Right ventricle myocardium inferior (tissue), 1 donor: ENCODE measurements around the gene PRSS2. TPM values are rescaled to one million over a fixed set of nuclear protein-coding genes. Genes with fewer than 3 reads are reported as not detected.

Experiments
- ATAC-seq: fragments of 200-7000 bp; cut with Tn5 transposase; one replicate; pipeline ENCODE4 v1.9.1; 2020; ENCODE audit warnings: mild to moderate bottlenecking, moderate library complexity
- DNase-seq: peaks from one replicate; pipeline ENCODE4 v3.0.0; 2021; ENCODE audit errors: missing footprints
- intact Hi-C: fragments of 100-400 bp; cut with DNase I; formaldehyde crosslinking; loops from one replicate; pipeline ENCODE4 v1.11.0; 2022
- total RNA-seq: library from RNA; stranded (reverse); fragmentation: NEBNext Ultra II Directional; extraction: Animal tissue kit (Norgen Biotek cat#: 25700); gene quantifications from one replicate; pipeline ENCODE4 v1.2.1, GENCODE V29; 2021
- donor health status: DM: no; HTN: yes; CAD: no; lungs with severe emphysema.

The PRSS2 gene
- total RNA-seq, 1 donor from 2014 or later, result not detected

- intact Hi-C loops, result loop anchor here (5.0 kb wide), 1 partner anchor 180 kb away; no protein-coding TSS in a partner anchor
- ATAC-seq, result no peak
- DNase-seq, result no peak
These were observed 41.9 kb downstream of the PRSS2 start for GRCh38 chr7:142812437-142813215.

DNA sequence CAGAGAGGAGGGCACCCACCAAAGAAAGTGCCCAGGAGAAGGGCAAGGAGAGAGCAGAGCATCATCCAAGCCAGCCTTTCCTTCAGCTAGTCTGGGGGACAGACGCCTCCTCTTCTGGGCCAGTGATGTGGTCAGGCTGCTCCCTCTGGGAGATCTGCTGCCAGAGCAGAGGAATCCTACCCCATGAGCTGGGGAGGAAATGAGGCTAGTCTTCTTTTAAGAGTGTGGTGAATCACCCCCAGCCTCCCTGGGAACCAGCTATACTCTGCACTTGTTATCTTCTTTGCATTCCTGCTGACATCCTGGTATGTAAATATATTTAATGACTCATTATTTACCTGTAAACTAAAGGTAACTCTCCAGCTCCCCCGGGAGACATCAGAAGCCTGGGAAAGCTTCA is 42.5 kb downstream of the PRSS2 start:
- DNase-seq (no peak), ATAC-seq (no peak)
- intact Hi-C loops, result loop anchor here (5.0 kb wide), 1 partner anchor 181 kb away; no protein-coding TSS in a partner anchor

- intact Hi-C loops, result loop anchor here (5.0 kb wide), 1 partner anchor 181 kb away; no protein-coding TSS in a partner anchor
- no peak for ATAC-seq
- no peak for DNase-seq
These were observed 42.9 kb downstream of the PRSS2 start for GRCh38 chr7:142813699-142814098.

DNA sequence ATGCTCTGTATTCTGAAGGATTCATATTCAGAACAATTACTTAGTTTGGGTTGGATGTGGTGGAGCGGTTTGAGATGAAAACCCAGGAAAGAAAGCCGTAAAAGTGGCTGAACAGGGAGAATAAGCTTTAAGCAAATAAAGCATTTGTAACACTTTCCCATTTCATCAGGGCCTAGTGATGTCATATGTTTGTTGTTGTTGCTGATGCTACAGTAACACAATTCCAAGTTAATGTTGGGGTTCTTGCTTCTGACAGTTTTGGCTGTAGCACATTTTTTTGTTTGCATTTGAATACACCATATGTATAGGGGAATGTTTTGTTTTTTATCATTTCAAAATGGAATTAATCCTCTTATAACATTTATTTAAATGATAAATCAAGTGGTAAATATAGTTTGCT is 43.7 kb downstream of the PRSS2 start:
- no peak for ATAC-seq
- no peak for DNase-seq
- intact Hi-C loops, result loop anchor here (5.0 kb wide), 1 partner anchor 182 kb away; no protein-coding TSS in a partner anchor

- ATAC-seq (no peak), DNase-seq (no peak)
- intact Hi-C loops, result no loop called here
These were observed 44.4 kb downstream of the PRSS2 start for GRCh38 chr7:142815134-142815533.

- no peak for ATAC-seq
- intact Hi-C loops, result no loop called here
- DNase-seq, result no peak
These were observed 46.7 kb downstream of the PRSS2 start for GRCh38 chr7:142817506-142817905.

DNA sequence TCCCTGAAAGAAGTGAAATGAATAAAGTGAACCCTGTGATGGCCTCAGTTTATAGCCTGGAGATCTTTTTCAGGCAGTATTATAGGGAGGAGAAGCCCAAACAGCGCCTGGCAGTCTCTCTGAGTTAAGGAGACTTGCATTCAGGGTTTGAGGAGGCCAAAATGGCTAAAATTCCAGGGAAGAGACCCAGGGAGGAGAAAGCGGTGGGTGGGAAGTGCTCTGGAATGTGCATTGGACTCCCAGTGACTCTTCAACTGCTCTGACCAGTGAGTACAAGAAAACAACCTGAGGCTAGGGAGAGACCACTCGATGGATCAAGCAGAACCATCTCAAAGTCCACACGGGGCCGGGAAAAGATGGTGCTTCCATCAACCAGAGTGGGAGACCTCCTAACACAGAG is 48.8 kb downstream of the PRSS2 start:
- intact Hi-C loops, result no loop called here
- no peak for ATAC-seq
- no peak for DNase-seq

DNA sequence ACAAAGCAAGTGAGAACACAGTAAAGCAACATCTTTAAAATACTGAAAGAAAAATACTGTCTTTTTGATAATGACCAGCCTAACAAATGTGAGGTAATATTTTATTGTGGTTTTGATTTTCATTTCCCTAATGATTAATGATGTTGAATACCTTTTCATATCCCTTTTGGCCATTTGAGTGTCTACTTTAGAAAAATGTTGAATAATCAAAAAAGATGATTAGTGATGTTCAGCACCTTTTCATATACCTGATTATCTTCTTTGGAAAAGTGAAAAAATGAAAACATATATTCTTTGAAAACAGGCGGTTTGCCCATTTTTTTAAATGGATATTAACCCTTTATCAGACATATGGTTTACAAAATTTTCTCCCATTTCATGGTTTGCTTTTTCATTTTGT is 51.9 kb downstream of the PRSS2 start:
- ATAC-seq, result no peak
- no peak for DNase-seq
- intact Hi-C loops, result no loop called here

Other genes starting within 250 kb of the PRSS2 start
- gene PRSS1, start 21.5 kb upstream of the PRSS2 start, total RNA-seq, result not detected
- 3.3 TPM for gene EPHB6, start 84.1 kb downstream of the PRSS2 start, total RNA-seq
- not detected for gene TRPV6, start 114.8 kb downstream of the PRSS2 start, total RNA-seq
- not detected for gene TRPV5, start 162.8 kb downstream of the PRSS2 start, total RNA-seq
- not detected for gene LLCFC1, start 168.5 kb downstream of the PRSS2 start, total RNA-seq
- gene KEL, start 191.4 kb downstream of the PRSS2 start, total RNA-seq, result 0.62 TPM